ENCODE data around the gene MAP2K2. TPM values are rescaled to one million over a fixed set of nuclear protein-coding genes. Genes with fewer than 3 reads are reported as not detected.

MAP2K2 gene
- total and polyA plus RNA-seq, 2 donors (not counting 1 experiment from before 2014, with no cell fraction given), result 138 to 181 TPM

DNA sequence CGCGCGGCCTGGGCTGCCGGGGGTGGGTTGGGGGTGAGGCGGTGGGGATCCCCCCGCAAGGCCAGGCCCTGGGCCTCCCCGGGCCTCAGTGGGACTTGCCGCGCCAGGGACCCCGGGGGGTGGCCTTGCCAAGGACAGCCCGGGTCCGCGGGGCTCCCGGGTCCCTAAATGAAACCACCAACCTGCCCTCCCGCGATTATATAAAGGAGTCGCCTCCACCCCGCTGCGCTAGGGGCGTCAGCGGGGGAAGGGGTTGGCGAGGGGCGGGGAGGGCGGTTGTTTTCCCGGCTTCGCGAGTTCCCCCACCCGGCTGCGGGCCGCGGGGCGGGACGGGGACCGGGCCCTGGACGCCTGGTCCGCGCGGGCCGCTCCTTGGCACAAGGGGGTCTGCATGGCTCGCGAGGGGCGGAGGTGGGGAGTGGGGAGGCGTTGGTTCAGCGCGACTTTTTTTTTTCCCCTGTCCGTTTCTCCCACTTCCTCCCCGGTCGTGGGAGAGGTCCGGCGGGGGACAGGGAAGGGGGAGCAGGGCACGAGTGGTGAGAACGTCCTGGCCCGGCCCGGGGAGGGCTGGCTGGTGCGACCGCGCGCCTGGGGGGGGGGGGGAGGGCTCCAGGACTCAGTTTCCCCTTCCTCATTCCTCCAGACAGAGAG, 56.4 kb downstream of the MAP2K2 start:
- DNase-seq (peak; percentile 80), ATAC-seq (ENCODE audit: low read depth) (peak; percentile 2)
- peak overlapping the region; percentile 90 for H3K27ac Mint-ChIP-seq
- peak overlapping the region; percentile 87 for H3K4me3 Mint-ChIP-seq
- H3K4me1 Mint-ChIP-seq, result peaks cover 31% of the 10 kb centered on the region
- Histone ChIP-seq H3K4me2 (replicated peaks; ENCODE audit: low read depth, low read length, poor library complexity, severe bottlenecking) (peak overlapping the region; percentile 95), H4K20me1 (ENCODE audit: control insufficient read depth, insufficient read depth, low read length, poor library complexity, severe bottlenecking) (peaks cover 26% of the 10 kb centered on the region), H3K36me3 (replicated peaks in 1 of 2; ENCODE audit: control extremely low read depth in 1 of 2, control insufficient read depth in 1 of 2, extremely low read depth in 1 of 2, insufficient read depth in 2 of 2, low read length in 1 of 2) (peaks cover 0 to 11% of the 10 kb centered on the region in 2 experiments), H3K4me3 (ENCODE audit: control extremely low read depth in 1 of 5, extremely low read depth in 1 of 5, insufficient read depth in 1 of 5, low read depth in 2 of 5, low read length in 4 of 5) (peak overlapping the region; percentile 67 to 90 (median 82)), H3K27me3 (replicated peaks in 1 of 4; ENCODE audit: control extremely low read depth in 1 of 4, control insufficient read depth in 3 of 4, insufficient read depth in 4 of 4, low read length in 3 of 4) (no peaks in the 10 kb centered on the region), H3K9me3 (ENCODE audit: control extremely low read depth in 1 of 3, control insufficient read depth in 2 of 3, insufficient read depth in 1 of 3, low read length in 2 of 3) (no peaks in the 10 kb centered on the region), H3K4me1 (ENCODE audit: control insufficient read depth in 2 of 2, insufficient read depth in 2 of 2, low read length in 2 of 2) (peaks cover 39 to 44% of the 10 kb centered on the region in 2 donors), H3K79me2 (ENCODE audit: control insufficient read depth, insufficient read depth, low read length) (peaks cover 35% of the 10 kb centered on the region), H2AFZ (ENCODE audit: insufficient read depth, low read depth, low read length, poor library complexity, severe bottlenecking) (peak overlapping the region; percentile 77), H3K9ac (ENCODE audit: low read length) (peak overlapping the region; percentile 84), H3K27ac (ENCODE audit: low read length in 2 of 2) (peak overlapping the region; percentile 82 to 86)
- intact Hi-C loops (cut with micrococcal nuclease), result loop anchor here (1.0 to 10.0 kb wide), 4 partner anchors 11 to 893 kb away; partner anchors contain the start of genes ANKRD24, S1PR4 and SIRT6
- no peaks in the 10 kb centered on the region for H3K27me3 Mint-ChIP-seq
- under 1% methylated on average over 40 of the region's 58 CpGs for WGBS (ENCODE audit: insufficient coverage)
- POLR2A ChIA-PET, result interaction anchor here (0.6 to 3.0 kb wide), 5 partner anchors 11 to 657 kb away, joined by 3 to 27 read pairs (median 6); no protein-coding TSS in a partner anchor
- TF ChIP-seq CTCF (IDR thresholded peaks at IDR 0.05) (peak; percentile 19), EZH2 (IDR thresholded peaks at IDR 0.05; ENCODE audit: borderline replicate concordance, insufficient read depth, low read depth, low read length, poor library complexity, severe bottlenecking) (no peak)
- H3K9me3 Mint-ChIP-seq (ENCODE audit: insufficient read depth), result no peaks in the 10 kb centered on the region
- CTCF ChIA-PET, result interaction anchor here (1.0 kb wide), 1 partner anchor 80 kb away, joined by 3 read pairs; no protein-coding TSS in a partner anchor

Measured in B cell (primary cell).